Mucosa of rectum (tissue), 2 donors: ENCODE data around the gene BBS1.
A peak's percentile ranks its signal among the peaks of the same experiment; 100 is the strongest.

Experiments
- H3K27ac ChIP-seq, 2 donors: one replicate each; pipeline ENCODE4 v1.7.0; 2013; ENCODE audit warnings: inconsistent platforms in 2 of 2, low read depth in 2 of 2, low read length in 2 of 2
- H3K27me3 ChIP-seq, 2 donors: one replicate each; pipeline ENCODE4 v1.7.0; 2013; ENCODE audit warnings: low read length in 2 of 2; ENCODE audit not compliant: control insufficient read depth in 2 of 2, insufficient read depth in 2 of 2
- H3K36me3 ChIP-seq, 2 donors: one replicate each; pipeline ENCODE4 v1.7.0; 2013; ENCODE audit warnings: low read length in 2 of 2; ENCODE audit not compliant: control insufficient read depth in 2 of 2, insufficient read depth in 2 of 2
- H3K4me1 ChIP-seq, 2 donors: one replicate each; pipeline ENCODE4 v1.7.0; 2013; ENCODE audit warnings: low read length in 2 of 2, mild to moderate bottlenecking in 1 of 2; ENCODE audit not compliant: control insufficient read depth in 2 of 2, insufficient read depth in 2 of 2
- H3K4me3 ChIP-seq, 2 donors: one replicate each; pipeline ENCODE4 v1.7.0; 2013; ENCODE audit warnings: low read length in 2 of 2
- H3K9ac ChIP-seq, 2 donors: one replicate each; pipeline ENCODE4 v1.7.0; 2013; ENCODE audit warnings: low read length in 2 of 2, low read depth in 1 of 2, mild to moderate bottlenecking in 1 of 2
- H3K9me3 ChIP-seq, 2 donors: one replicate each; pipeline ENCODE4 v1.7.0; 2013; ENCODE audit warnings: low read length in 2 of 2; ENCODE audit not compliant: control insufficient read depth in 2 of 2
- donor health status: healthy.
- donor health status: Normal muscosa, but diverticular disease.

Gene BBS1

GRCh38 chr11:66476841-66477251, 33.6 kb upstream of the BBS1 start:
- H3K36me3 ChIP-seq, result peaks cover 4 to 7% of the 10 kb centered on the region in 2 donors
- H3K27ac ChIP-seq, result no peak overlapping the region
- H3K9ac ChIP-seq, result no peak overlapping the region
- no peaks in the 10 kb centered on the region for H3K27me3 ChIP-seq
- H3K9me3 ChIP-seq, result no peaks in the 10 kb centered on the region
- no peak overlapping the region for H3K4me3 ChIP-seq
- peaks cover 11% of the 10 kb centered on the region in 2 donors for H3K4me1 ChIP-seq

GRCh38 chr11:66477263-66478201, 32.9 kb upstream of the BBS1 start:
- Histone ChIP-seq H3K27ac (no peak overlapping the region), H3K9me3 (no peaks in the 10 kb centered on the region), H3K36me3 (peaks cover 4 to 8% of the 10 kb centered on the region in 2 donors), H3K27me3 (no peaks in the 10 kb centered on the region), H3K9ac (no peak overlapping the region), H3K4me3 (no peak overlapping the region), H3K4me1 (peaks cover 11% of the 10 kb centered on the region in 2 donors)

DNA sequence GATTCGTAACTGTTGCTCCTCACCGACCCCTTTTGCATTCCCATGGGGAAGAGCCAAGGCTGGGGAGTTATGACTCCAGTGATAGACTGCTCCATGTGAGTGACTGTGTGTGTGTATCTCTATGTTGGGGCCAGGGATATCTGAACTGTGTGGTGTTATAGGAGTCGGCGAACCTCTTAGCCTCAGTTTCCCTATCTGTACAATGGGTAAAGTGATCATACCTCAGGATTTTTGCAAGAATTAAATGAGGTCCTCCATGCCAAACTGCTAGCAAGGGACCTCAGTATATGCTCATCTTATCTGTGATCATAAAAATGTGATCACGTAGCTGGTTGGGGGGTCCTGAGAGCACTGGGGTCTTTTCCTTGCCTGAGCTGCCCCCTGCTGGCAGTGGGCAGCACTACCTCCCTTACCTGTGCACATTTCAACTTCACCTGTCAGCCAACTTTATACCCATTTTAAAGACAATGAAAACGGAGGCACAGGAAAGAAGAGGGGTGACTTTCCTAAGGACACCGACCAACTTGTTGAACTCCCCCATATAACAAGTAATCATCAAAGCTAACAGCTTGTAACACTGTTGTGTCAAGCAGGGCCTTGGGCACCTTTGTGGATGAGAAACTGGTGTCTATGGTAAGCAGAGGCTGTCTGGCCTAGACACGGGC, 31.6 kb upstream of the BBS1 start:
- Histone ChIP-seq H3K9me3 (no peaks in the 10 kb centered on the region), H3K27me3 (no peaks in the 10 kb centered on the region), H3K27ac (peak overlapping the region; percentile 94 to 96), H3K36me3 (peaks cover 5 to 12% of the 10 kb centered on the region in 2 donors), H3K4me3 (peak overlapping the region; percentile 75 to 88), H3K4me1 (peaks cover 11% of the 10 kb centered on the region in 2 donors), H3K9ac (peak overlapping the region; percentile 93 to 94)

DNA sequence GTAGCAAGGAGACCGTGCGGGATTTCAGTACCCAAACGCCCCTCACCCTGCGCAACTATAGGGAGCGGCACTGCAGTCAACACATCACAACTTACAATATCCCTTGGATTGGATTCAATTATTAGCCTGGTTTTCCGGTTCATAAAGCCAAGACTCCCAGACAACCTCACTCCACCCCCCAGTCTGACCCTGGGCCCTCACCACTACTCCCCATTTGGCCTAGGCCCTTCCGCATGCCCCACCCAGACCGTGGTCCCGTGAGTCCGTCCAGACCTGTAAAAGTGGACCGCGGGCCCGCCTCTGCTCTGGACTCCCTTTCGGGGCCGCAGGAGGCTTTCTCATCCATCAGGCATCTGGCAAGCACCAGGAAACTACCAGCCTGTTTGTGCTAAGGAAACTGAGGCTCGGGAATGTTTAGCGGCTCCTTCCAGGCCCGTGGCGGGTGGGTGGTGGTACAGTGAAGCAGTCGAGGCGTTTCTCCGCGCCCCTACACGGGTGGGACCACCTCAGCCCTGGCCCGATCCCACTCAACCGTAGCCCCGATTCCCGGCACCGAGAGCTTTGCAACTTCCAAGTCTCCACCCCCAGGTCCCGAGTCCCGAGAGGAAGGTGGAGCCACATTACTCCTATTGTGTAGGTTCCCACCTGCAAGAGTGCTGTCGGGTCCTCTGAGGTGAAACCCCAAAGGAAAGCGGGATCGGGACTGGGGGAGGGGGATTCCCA, 30.9 kb upstream of the BBS1 start:
- H3K4me3 ChIP-seq, result peak overlapping the region; percentile 75 to 88
- H3K36me3 ChIP-seq, result peaks cover 6 to 8% of the 10 kb centered on the region in 2 donors
- H3K27ac ChIP-seq, result peak overlapping the region; percentile 94 to 96
- H3K9me3 ChIP-seq, result no peaks in the 10 kb centered on the region
- H3K27me3 ChIP-seq, result no peaks in the 10 kb centered on the region
- peaks cover 11% of the 10 kb centered on the region in 2 donors for H3K4me1 ChIP-seq
- H3K9ac ChIP-seq, result peak overlapping the region; percentile 93 to 94

- H3K27ac ChIP-seq, result peak within 1 kb of the TSS; percentile 94 to 96
- no peaks in the 10 kb centered on the region for H3K9me3 ChIP-seq
- no peaks in the 10 kb centered on the region for H3K27me3 ChIP-seq
- peak within 1 kb of the TSS; percentile 75 to 88 for H3K4me3 ChIP-seq
- peak within 1 kb of the TSS; percentile 93 to 94 for H3K9ac ChIP-seq
- H3K36me3 ChIP-seq, result peaks cover 10% of the 10 kb centered on the region in 2 donors
- H3K4me1 ChIP-seq, result peaks cover 11% of the 10 kb centered on the region in 2 donors
These were observed 30.1 kb upstream of the BBS1 start, which contains the start of gene DPP3 for GRCh38 chr11:66480117-66480938. TSS of gene DPP3 (plus strand) at chr11:66480434. CDS start at chr11:66482201, 1,767 bp downstream.

- Histone ChIP-seq H3K9ac (no peak overlapping the region), H3K4me3 (no peak overlapping the region), H3K4me1 (peaks cover 5 to 6% of the 10 kb centered on the region in 2 donors), H3K27ac (no peak overlapping the region), H3K36me3 (peaks cover 28 to 38% of the 10 kb centered on the region in 2 donors), H3K27me3 (no peaks in the 10 kb centered on the region), H3K9me3 (no peaks in the 10 kb centered on the region)
These were observed 25.5 kb upstream of the BBS1 start for GRCh38 chr11:66484806-66485380.

- H3K4me1 ChIP-seq, result peaks cover 0 to 6% of the 10 kb centered on the region in 2 donors
- no peak overlapping the region for H3K4me3 ChIP-seq
- H3K9ac ChIP-seq, result no peak overlapping the region
- peaks cover 38 to 45% of the 10 kb centered on the region in 2 donors for H3K36me3 ChIP-seq
- no peak overlapping the region for H3K27ac ChIP-seq
- no peaks in the 10 kb centered on the region for H3K9me3 ChIP-seq
- H3K27me3 ChIP-seq, result no peaks in the 10 kb centered on the region
These were observed 21.5 kb upstream of the BBS1 start for GRCh38 chr11:66488957-66489356.

DNA sequence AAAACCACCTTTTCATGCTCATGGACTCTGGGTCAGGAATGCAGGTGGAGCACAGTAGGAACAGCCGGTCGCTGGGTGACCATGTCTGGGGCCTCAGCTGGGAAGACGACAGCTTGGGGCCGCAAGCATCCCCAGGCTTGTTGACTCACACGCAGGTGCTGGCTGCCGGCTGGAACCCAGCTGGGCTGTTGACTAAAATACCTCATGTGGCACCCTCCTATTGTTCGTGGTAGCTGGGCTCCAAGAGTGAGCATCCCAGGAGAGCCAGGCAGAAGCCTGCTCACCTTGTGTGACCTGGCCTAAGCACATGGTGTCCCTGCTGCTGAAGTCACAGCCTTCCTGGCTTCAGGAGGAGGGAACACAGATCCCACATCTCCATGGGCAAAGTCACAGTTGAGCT, 20.8 kb upstream of the BBS1 start:
- Histone ChIP-seq H3K4me3 (no peak overlapping the region), H3K27ac (no peak overlapping the region), H3K27me3 (no peaks in the 10 kb centered on the region), H3K9me3 (no peaks in the 10 kb centered on the region), H3K4me1 (peaks cover 0 to 6% of the 10 kb centered on the region in 2 donors), H3K9ac (no peak overlapping the region), H3K36me3 (peaks cover 37 to 46% of the 10 kb centered on the region in 2 donors)

- H3K9me3 ChIP-seq, result no peaks in the 10 kb centered on the region
- no peak overlapping the region for H3K4me3 ChIP-seq
- peaks cover 39 to 44% of the 10 kb centered on the region in 2 donors for H3K36me3 ChIP-seq
- H3K9ac ChIP-seq, result no peak overlapping the region
- no peak overlapping the region for H3K27ac ChIP-seq
- no peaks in the 10 kb centered on the region for H3K27me3 ChIP-seq
- H3K4me1 ChIP-seq, result peaks cover 0 to 6% of the 10 kb centered on the region in 2 donors
These were observed 19.0 kb upstream of the BBS1 start for GRCh38 chr11:66491315-66491935.
